Measurements from ENCODE around the gene HAGHL. TPM values are rescaled to one million over a fixed set of nuclear protein-coding genes. Genes with fewer than 3 reads are reported as not detected.

HAGHL gene
- total and polyA plus RNA-seq, 2 donors (not counting 1 experiment from before 2014, with no cell fraction given): 3.7 to 16.3 TPM

GRCh38 chr16:708019-708418, 18.9 kb upstream of the HAGHL start:
- no peak overlapping the region for H3K4me2 ChIP-seq (ENCODE audit: extremely low read depth, insufficient read depth, low read length)
- TF ChIP-seq EZH2 (IDR thresholded peaks at IDR 0.05; ENCODE audit: low read length, missing control alignments) (no peak), CTCF (conservative IDR thresholded peaks at IDR 0.05 in 1 of 2, IDR thresholded peaks at IDR 0.05 in 1 of 2; ENCODE audit: low read depth in 1 of 2, low read length in 2 of 2) (no peak)
- no peak overlapping the region for H3K27ac ChIP-seq (ENCODE audit: insufficient read depth, low read length)
- DNase-seq (ENCODE audit: low read depth in 2 of 2): no peak
- H3K9me3 ChIP-seq (ENCODE audit: control insufficient read depth, insufficient read depth, low read depth, low read length): no peaks in the 10 kb centered on the region
- H2AFZ ChIP-seq (ENCODE audit: low read length): no peak overlapping the region
- H3K27me3 ChIP-seq (ENCODE audit: control insufficient read depth, insufficient read depth, low read length): peaks cover 34% of the 10 kb centered on the region
- no peaks in the 10 kb centered on the region for H3K36me3 ChIP-seq (ENCODE audit: control insufficient read depth, insufficient read depth, low read length)
- H4K20me1 ChIP-seq (ENCODE audit: control insufficient read depth, extremely low read depth, insufficient read depth, low read length): no peaks in the 10 kb centered on the region
- no peaks in the 10 kb centered on the region for H3K79me2 ChIP-seq (ENCODE audit: control insufficient read depth, insufficient read depth, low read length)
- H3K4me3 ChIP-seq (replicated peaks in 1 of 4; ENCODE audit: control extremely low read depth in 1 of 4, insufficient read depth in 1 of 4, low read depth in 3 of 4, low read length in 4 of 4): no peak overlapping the region
- peaks cover 8% of the 10 kb centered on the region for H3K4me1 ChIP-seq (ENCODE audit: control insufficient read depth, extremely low read depth, insufficient read depth, low read length)
- H3K9ac ChIP-seq (ENCODE audit: insufficient read depth, low read length): no peak overlapping the region

- Histone ChIP-seq H3K4me2 (ENCODE audit: extremely low read depth, insufficient read depth, low read length) (no peak overlapping the region), H3K9ac (ENCODE audit: insufficient read depth, low read length) (no peak overlapping the region), H2AFZ (ENCODE audit: low read length) (no peak overlapping the region), H3K4me3 (replicated peaks in 1 of 4; ENCODE audit: control extremely low read depth in 1 of 4, insufficient read depth in 1 of 4, low read depth in 3 of 4, low read length in 4 of 4) (no peak overlapping the region), H4K20me1 (ENCODE audit: control insufficient read depth, extremely low read depth, insufficient read depth, low read length) (no peaks in the 10 kb centered on the region), H3K79me2 (ENCODE audit: control insufficient read depth, insufficient read depth, low read length) (no peaks in the 10 kb centered on the region), H3K4me1 (ENCODE audit: control insufficient read depth, extremely low read depth, insufficient read depth, low read length) (peaks cover 8% of the 10 kb centered on the region), H3K36me3 (ENCODE audit: control insufficient read depth, insufficient read depth, low read length) (no peaks in the 10 kb centered on the region), H3K27ac (ENCODE audit: insufficient read depth, low read length) (no peak overlapping the region), H3K27me3 (ENCODE audit: control insufficient read depth, insufficient read depth, low read length) (peaks cover 29% of the 10 kb centered on the region), H3K9me3 (ENCODE audit: control insufficient read depth, insufficient read depth, low read depth, low read length) (no peaks in the 10 kb centered on the region)
- no peak for DNase-seq (ENCODE audit: low read depth in 2 of 2)
- no peak for TF ChIP-seq CTCF (conservative IDR thresholded peaks at IDR 0.05 in 1 of 2, IDR thresholded peaks at IDR 0.05 in 1 of 2; ENCODE audit: low read depth in 1 of 2, low read length in 2 of 2)
- no peak for TF ChIP-seq EZH2 (IDR thresholded peaks at IDR 0.05; ENCODE audit: low read length, missing control alignments)
These were observed 17.9 kb upstream of the HAGHL start for GRCh38 chr16:708959-709358.

DNA sequence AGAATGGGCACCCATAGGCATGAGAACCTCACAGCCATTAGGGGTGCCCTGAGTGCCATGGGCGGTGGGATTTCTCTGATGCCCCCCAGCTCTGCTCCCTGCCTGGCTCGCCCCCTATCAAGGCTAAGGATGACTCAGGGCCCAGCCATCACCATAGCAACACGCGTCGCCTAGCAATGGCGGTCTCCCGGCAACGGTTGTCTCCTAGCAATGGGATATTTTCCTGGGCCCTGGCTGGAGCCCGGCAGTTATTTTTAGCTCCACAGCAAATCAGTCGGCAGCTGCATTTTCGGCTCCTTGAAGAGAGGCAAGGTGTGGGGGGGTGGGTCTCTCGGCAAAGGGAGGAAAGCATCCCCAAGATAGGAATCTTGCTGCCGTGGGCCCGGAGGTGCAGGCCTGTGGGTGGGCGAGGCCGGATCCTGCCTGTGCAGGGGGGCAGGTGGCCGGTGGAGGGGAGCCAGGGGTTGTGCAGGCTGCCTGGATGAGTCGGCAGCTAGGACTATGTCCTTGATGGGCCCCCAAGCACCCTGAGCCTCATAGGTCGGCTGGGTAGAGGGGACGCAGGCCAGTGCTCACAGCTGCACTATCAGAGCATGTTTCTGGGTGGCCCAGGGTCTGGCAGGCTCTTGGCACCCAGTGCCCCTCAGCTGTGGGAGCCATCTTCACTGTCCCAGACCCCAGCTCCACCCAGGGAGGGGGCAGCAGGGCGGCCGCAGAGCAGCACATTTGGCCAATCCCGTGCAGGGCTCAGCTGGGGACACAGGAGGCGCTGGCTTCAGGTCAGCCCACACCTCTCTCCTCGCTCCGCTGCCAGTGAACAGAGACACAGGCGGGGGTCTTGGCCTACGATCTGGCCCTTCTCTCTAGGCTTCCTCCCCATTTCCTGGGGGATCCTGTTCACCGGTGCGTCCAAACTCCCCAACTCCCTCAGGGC, 17.1 kb upstream of the HAGHL start:
- H3K27ac ChIP-seq (ENCODE audit: insufficient read depth, low read length): peak overlapping the region; percentile 39
- H3K9ac ChIP-seq (ENCODE audit: insufficient read depth, low read length): peak overlapping the region; percentile 9
- no peaks in the 10 kb centered on the region for H3K36me3 ChIP-seq (ENCODE audit: control insufficient read depth, insufficient read depth, low read length)
- TF ChIP-seq EZH2 (IDR thresholded peaks at IDR 0.05; ENCODE audit: low read length, missing control alignments) (no peak), CTCF (conservative IDR thresholded peaks at IDR 0.05 in 1 of 2, IDR thresholded peaks at IDR 0.05 in 1 of 2; ENCODE audit: low read depth in 1 of 2, low read length in 2 of 2) (no peak)
- H2AFZ ChIP-seq (ENCODE audit: low read length): no peak overlapping the region
- peak; percentile 85 to 87 for DNase-seq (ENCODE audit: low read depth in 2 of 2)
- no peak overlapping the region for H3K4me3 ChIP-seq (replicated peaks in 1 of 4; ENCODE audit: control extremely low read depth in 1 of 4, insufficient read depth in 1 of 4, low read depth in 3 of 4, low read length in 4 of 4)
- H3K79me2 ChIP-seq (ENCODE audit: control insufficient read depth, insufficient read depth, low read length): no peaks in the 10 kb centered on the region
- peaks cover 20% of the 10 kb centered on the region for H3K27me3 ChIP-seq (ENCODE audit: control insufficient read depth, insufficient read depth, low read length)
- no peaks in the 10 kb centered on the region for H4K20me1 ChIP-seq (ENCODE audit: control insufficient read depth, extremely low read depth, insufficient read depth, low read length)
- H3K9me3 ChIP-seq (ENCODE audit: control insufficient read depth, insufficient read depth, low read depth, low read length): no peaks in the 10 kb centered on the region
- H3K4me2 ChIP-seq (ENCODE audit: extremely low read depth, insufficient read depth, low read length): peak overlapping the region; percentile 62
- H3K4me1 ChIP-seq (ENCODE audit: control insufficient read depth, extremely low read depth, insufficient read depth, low read length): peaks cover 11% of the 10 kb centered on the region

Measured in fibroblast of lung (primary cell).